COLO668 (cell line): Measurements from ENCODE around the gene CPED1.
"Not testable (repeated sequence)": the region's sequence is repeated elsewhere in the genome, so short reads cannot be mapped to it uniquely, and the experiment has no call there.

Experiments
- DNase-seq: peaks from one replicate; lab custom pipeline; 2025; ENCODE audit not compliant: unreplicated experiment; lab: John Stamatoyannopoulos, UW

The CPED1 gene

GRCh38 chr7:121016966-121017365 lies 28.5 kb downstream of the CPED1 start:
- no peak for DNase-seq

DNA sequence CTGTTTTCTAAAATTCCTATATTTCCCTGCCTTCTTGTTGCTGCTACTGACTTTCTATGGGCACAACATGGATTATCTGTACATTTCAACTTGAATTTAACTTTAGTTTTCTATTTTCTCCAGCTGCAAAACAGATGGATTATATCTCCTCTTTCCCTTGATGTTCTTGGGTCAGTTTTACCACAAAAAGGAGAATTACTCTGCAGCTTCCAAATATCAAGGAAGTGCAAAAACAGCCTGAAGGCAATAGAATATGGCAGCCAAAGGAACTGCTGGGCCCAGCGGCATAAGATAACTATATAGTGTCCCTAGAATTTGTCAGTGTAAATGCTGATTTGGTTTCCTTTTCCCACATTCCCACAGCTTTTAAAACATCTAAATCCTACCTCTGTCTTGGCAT lies 29.1 kb downstream of the CPED1 start:
- DNase-seq: no peak

DNA sequence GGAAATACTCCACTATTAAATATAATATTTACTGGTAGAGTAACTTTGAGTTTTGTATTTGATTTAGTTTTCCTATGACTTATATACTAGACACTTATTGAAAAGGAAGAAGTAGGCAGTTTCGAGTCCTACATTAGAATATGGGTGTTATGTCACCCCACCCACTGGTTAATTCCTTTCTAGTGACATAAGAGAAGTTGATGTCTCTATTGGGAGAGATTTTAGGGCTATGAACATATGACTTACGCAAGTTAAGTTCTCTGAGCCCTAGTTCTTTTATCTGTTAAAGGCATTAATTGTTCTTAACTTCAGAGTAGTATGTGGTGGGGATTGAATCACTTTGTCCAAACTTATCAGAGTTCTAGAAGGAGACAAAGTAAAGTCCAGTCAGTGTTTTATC lies 30.5 kb downstream of the CPED1 start:
- DNase-seq: no peak

DNA sequence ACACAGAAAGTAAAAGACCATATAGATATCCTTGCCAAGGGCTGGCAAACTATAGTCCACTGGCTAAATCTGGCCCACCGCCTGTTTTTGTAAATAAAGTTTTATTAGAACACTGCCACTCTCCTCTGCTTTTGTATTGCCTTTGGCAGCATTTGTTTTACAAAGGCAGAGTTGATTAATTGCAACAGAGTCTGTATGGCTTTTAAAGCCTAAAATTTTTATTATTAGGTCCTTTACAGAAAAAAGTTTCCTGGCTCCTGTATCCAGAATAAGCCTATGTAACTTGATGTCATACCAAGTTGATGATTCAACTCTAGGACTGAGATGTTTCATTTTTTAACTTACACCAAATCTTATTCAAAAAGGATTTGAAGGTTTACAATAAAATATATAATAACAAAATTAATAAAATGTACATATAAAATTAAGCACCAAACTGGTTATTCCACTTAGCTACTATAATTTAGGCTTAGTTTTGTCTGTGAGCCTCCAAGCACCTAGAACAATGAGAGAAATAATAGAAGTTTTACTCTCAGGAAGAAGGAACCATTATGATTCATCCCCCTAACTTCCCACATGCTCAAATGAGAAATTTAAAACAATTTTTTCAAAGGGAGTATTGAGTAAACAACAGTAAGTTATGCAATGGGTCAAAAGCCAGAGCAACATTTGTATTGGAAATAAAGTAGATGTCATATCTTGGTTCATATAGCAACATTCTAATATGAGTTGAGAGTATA lies 31.9 kb downstream of the CPED1 start:
- no peak for DNase-seq

GRCh38 chr7:121020989-121021969 lies 32.8 kb downstream of the CPED1 start:
- no peak for DNase-seq

DNA sequence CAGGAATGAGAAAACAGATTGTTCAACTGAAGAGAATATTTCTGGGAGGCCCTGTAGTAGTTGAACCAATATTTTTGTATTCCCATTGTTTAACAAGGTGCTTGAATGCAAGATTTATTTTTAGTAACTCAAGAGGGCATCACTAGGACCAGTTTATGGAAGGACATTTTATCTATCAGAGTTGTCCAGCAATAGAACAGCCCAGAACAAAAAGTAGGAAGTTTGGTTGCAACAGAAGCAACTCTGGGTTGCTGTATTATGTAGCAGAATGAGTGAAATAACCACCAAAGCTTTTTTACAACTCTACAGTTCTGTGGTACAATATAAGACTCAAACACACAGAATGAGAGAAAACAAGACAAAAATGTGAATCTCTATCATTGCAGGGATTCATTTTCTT lies 34.7 kb downstream of the CPED1 start:
- DNase-seq: no peak

GRCh38 chr7:121023683-121024511 lies 35.4 kb downstream of the CPED1 start:
- DNase-seq: no peak

DNA sequence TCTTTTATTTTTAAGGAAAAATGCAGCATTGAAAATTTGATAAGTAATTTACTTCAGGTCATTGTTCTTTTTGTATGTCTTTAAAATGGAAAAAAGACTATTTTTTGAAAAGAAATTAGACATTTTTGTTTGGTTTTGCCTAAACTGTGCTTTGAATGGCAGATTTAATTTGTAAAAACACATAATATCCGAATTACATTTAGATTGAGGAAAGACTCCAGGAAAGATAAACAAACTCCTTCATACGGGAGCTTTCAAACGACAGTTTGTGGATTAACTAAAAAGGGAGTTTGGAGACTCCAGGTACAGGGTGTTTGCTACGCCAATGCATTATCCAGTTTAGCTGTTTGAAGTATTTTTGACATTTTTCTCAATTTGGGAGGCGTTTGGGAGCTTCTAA lies 36.1 kb downstream of the CPED1 start:
- DNase-seq: no peak

- DNase-seq: no peak
These were observed 37.6 kb downstream of the CPED1 start for GRCh38 chr7:121026159-121026558.

DNA sequence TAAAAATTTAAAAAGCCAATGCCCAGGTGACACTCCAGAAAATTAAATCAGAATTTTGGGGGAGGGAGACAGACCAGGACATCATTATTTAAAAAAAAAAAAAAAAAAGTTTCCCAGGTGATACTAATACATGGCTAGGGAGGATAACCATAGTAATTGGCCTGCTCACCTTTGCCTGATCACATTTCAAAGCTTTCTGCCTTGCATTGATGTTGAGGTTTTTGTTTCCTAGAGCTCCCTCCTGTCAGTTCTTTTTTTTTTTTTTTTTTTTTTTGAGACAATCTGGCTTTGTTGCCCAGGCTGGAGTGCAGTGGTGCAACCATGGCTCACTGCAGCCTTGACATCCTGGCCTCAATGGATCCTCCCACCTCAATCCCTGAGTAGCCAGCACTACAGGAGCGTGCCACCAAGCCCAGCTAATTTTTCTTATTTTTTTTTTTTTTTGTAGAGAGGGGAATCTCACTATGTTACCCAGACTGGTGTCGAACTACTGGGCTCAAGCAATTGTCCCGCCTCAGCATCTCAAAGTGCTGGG lies 38.1 kb downstream of the CPED1 start:
- no peak for DNase-seq

- no peak for DNase-seq
These were observed 39.5 kb downstream of the CPED1 start for GRCh38 chr7:121027761-121028669.

DNA sequence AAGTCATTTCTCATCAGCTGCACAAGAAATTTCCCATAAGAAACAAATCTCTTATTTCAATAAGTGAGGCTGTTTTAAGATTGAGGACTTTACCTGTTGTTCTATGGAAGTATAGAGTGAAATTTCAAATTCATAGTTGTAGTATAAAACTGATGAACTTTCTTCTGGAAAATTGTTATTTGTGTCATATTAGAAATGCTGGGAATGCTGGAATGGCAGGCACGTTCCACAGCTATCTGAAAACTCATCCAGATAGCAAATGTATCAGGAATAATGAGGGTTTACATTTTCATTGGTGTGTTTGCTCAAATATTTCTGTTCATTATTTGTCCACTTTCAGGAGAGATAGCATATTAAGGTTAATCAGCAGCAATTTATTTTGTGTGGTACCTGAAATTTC lies 40.8 kb downstream of the CPED1 start:
- no peak for DNase-seq

DNA sequence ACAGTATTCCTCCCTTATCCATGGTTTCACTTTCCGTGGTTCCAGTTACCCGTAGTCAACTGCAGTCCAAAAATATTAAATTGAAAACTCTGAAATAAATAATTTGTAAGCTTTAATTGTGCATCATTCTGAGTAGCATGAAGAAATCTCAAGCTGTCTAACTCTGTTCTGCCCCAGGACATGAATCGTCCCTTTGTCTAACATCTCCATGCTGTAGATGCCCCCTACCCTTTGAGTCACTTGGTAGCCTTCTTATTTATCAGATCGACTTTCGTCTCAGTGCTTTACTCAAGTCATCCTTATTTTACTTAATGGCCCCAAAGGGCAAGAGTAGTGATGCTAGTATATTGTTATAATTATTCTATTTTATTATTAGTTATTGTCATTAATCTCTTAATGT lies 41.8 kb downstream of the CPED1 start:
- no peak for DNase-seq

- no peak for DNase-seq
These were observed 44.3 kb downstream of the CPED1 start for GRCh38 chr7:121032645-121033460.

- no peak for DNase-seq
These were observed 46.4 kb downstream of the CPED1 start for GRCh38 chr7:121034929-121035328.

GRCh38 chr7:121036776-121037175 lies 48.3 kb downstream of the CPED1 start:
- not testable (repeated sequence) for DNase-seq

DNA sequence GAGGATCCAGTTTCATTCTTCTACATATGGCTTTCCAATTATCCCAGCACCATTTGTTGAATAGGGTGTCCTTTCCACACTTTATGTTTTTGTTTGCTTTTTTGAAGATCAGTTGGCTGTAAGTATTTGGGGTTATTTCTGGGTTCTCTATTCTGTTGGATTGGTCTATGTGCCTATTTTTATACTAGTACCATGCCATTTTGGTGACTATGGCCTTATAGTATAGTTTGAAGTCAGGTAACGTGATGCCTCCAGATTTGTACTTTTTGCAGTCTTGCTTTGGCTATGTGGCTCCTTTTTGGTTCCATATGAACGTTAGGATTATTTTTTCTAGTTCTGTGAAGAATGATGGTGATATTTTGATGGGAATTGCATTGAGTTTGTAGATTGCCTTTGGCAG lies 48.8 kb downstream of the CPED1 start:
- DNase-seq: not testable (repeated sequence)

- DNase-seq: no peak
These were observed 49.6 kb downstream of the CPED1 start for GRCh38 chr7:121037957-121038716.
